ENCODE data around the gene FILIP1.

FILIP1 gene

GRCh38 chr6:75379536-75379935, 114.1 kb downstream of the FILIP1 start:
- no peak for DNase-seq (ENCODE audit: low spot score)

GRCh38 chr6:75378101-75378500, 115.5 kb downstream of the FILIP1 start:
- no peak for DNase-seq (ENCODE audit: low spot score)

GRCh38 chr6:75377386-75377785, 116.2 kb downstream of the FILIP1 start:
- DNase-seq (ENCODE audit: low spot score), result no peak

GRCh38 chr6:75376347-75377024, 117.1 kb downstream of the FILIP1 start:
- no peak for DNase-seq (ENCODE audit: low spot score)

- DNase-seq (ENCODE audit: low spot score), result no peak
Observed at GRCh38 chr6:75374961-75375400, 118.6 kb downstream of the FILIP1 start.

GRCh38 chr6:75372884-75373283, 120.7 kb downstream of the FILIP1 start:
- no peak for DNase-seq (ENCODE audit: low spot score)

GRCh38 chr6:75370011-75370410, 123.6 kb downstream of the FILIP1 start:
- DNase-seq (ENCODE audit: low spot score), result no peak

- no peak for DNase-seq (ENCODE audit: low spot score)
Observed at GRCh38 chr6:75368864-75369402, 124.7 kb downstream of the FILIP1 start.

- DNase-seq (ENCODE audit: low spot score), result no peak
Observed at GRCh38 chr6:75368151-75368779, 125.3 kb downstream of the FILIP1 start.

GRCh38 chr6:75363304-75363703, 130.3 kb downstream of the FILIP1 start:
- no peak for DNase-seq (ENCODE audit: low spot score)

- no peak for DNase-seq (ENCODE audit: low spot score)
Observed at GRCh38 chr6:75353644-75354043, 140.0 kb downstream of the FILIP1 start.

- no peak for DNase-seq (ENCODE audit: low spot score)
Observed at GRCh38 chr6:75351570-75351969, 142.0 kb downstream of the FILIP1 start.

GRCh38 chr6:75350808-75351207, 142.8 kb downstream of the FILIP1 start:
- no peak for DNase-seq (ENCODE audit: low spot score)

- no peak for DNase-seq (ENCODE audit: low spot score)
Observed at GRCh38 chr6:75350156-75350555, 143.4 kb downstream of the FILIP1 start.

- DNase-seq (ENCODE audit: low spot score), result peak; percentile 29
Observed at GRCh38 chr6:75349262-75349984, 144.2 kb downstream of the FILIP1 start.

- no peak for DNase-seq (ENCODE audit: low spot score)
Observed at GRCh38 chr6:75348882-75349261, 144.7 kb downstream of the FILIP1 start.

GRCh38 chr6:75347898-75348610, 145.5 kb downstream of the FILIP1 start:
- no peak for DNase-seq (ENCODE audit: low spot score)

- no peak for DNase-seq (ENCODE audit: low spot score)
Observed at GRCh38 chr6:75345413-75345812, 148.2 kb downstream of the FILIP1 start.

GRCh38 chr6:75344455-75344854, 149.1 kb downstream of the FILIP1 start:
- no peak for DNase-seq (ENCODE audit: low spot score)

GRCh38 chr6:75344021-75344420, 149.6 kb downstream of the FILIP1 start:
- DNase-seq (ENCODE audit: low spot score), result no peak

GRCh38 chr6:75337835-75338580, 155.6 kb downstream of the FILIP1 start:
- DNase-seq (ENCODE audit: low spot score), result no peak
